PC-3 (cell line): ENCODE measurements around the gene PHLDA3. TPM values are rescaled to one million over a fixed set of nuclear protein-coding genes. Genes with fewer than 3 reads are reported as not detected.
"Not testable (repeated sequence)": the region's sequence is repeated elsewhere in the genome, so short reads cannot be mapped to it uniquely, and the experiment has no call there.

Source experiments
- ATAC-seq: fragments of 200-7000 bp; cut with Tn5 transposase; 2 replicates; pipeline ENCODE4 v1.9.1; 2020; ENCODE audit warnings: mild to moderate bottlenecking, moderate library complexity
- BruUV-seq: library from RNA; stranded (reverse); fragments of 400-500 nt; replicated peaks from 2 replicates; lab custom pipeline; 2021; lab: Mats Ljungman, UMichigan
- CTCF ChIA-PET: fragments of 300-600 bp; sonication (Branson Sonifier 250); formaldehyde crosslinking; loops from one replicate; lab custom pipeline; 2022; ENCODE audit warnings: antibody characterized with exemption; lab: Charles Lee
- POLR2A ChIA-PET: fragments of 300-600 bp; sonication (Branson Sonifier 250); formaldehyde crosslinking; loops from one replicate; lab custom pipeline; 2022; ENCODE audit warnings: antibody characterized with exemption; ENCODE audit not compliant: unreplicated experiment; lab: Charles Lee
- DNase-seq: peaks from one replicate; pipeline ENCODE4 v3.0.0-alpha.2; 2015
- H2AFZ ChIP-seq: fragments of 300-600 bp; sonication (generic); 2 replicates; pipeline ENCODE4 v1.6.0; 2016; ENCODE audit warnings: antibody characterized with exemption, low read length
- H3F3A ChIP-seq: fragments of 300-600 bp; sonication (generic); one replicate; pipeline ENCODE4 v1.6.0; 2017; ENCODE audit warnings: antibody characterized with exemption, low read length, control low read depth, mild to moderate bottlenecking; ENCODE audit not compliant: unreplicated experiment
- H3K27ac ChIP-seq: fragments of 300-600 bp; sonication (generic); 2 replicates; pipeline ENCODE4 v1.5.1; 2016; ENCODE audit warnings: mild to moderate bottlenecking, low read length
- H3K27me3 ChIP-seq: fragments of 300-600 bp; sonication (generic); 2 replicates; pipeline ENCODE4 v1.6.1; 2016; ENCODE audit warnings: low read length, mixed read lengths
- H3K36me3 ChIP-seq: fragments of 300-600 bp; sonication (generic); 2 replicates; pipeline ENCODE4 v1.6.1; 2016; ENCODE audit warnings: low read depth, mixed run types, low read length, mixed read lengths
- H3K4me1 ChIP-seq: fragments of 300-600 bp; sonication (generic); 2 replicates; pipeline ENCODE4 v1.5.1; 2016; ENCODE audit warnings: low read length; ENCODE audit not compliant: insufficient read depth
- H3K4me2 ChIP-seq: fragments of 300-600 bp; sonication (generic); 2 replicates; pipeline ENCODE4 v1.6.0; 2016; ENCODE audit warnings: low read length
- H3K4me3 ChIP-seq: fragments of 300-600 bp; sonication (generic); 2 replicates; pipeline ENCODE4 v1.5.1; 2016; ENCODE audit warnings: mild to moderate bottlenecking, low read length, mixed read lengths
- H3K79me2 ChIP-seq: fragments of 300-600 bp; sonication (generic); 2 replicates; pipeline ENCODE4 v1.6.1; 2017; ENCODE audit warnings: low read length, mixed read lengths
- H3K9ac ChIP-seq: fragments of 300-600 bp; sonication (generic); 2 replicates; pipeline ENCODE4 v1.6.0; 2016; ENCODE audit warnings: mild to moderate bottlenecking, low read length
- H3K9me2 ChIP-seq: fragments of 300-600 bp; sonication (generic); replicated peaks from 2 replicates; pipeline ENCODE4 v1.6.1; 2016; ENCODE audit warnings: mixed run types, low read length, mixed read lengths
- H3K9me3 ChIP-seq: fragments of 300-600 bp; sonication (generic); 2 replicates; pipeline ENCODE4 v1.6.1; 2016; ENCODE audit warnings: low read length, mixed read lengths
- H4K20me1 ChIP-seq: fragments of 300-600 bp; sonication (generic); 2 replicates; pipeline ENCODE4 v1.6.1; 2016; ENCODE audit warnings: low read length, mixed read lengths
- CTCF ChIP-seq: fragments of 300-600 bp; sonication (generic); conservative IDR thresholded peaks from 2 replicates; pipeline ENCODE4 v1.5.1; 2017; ENCODE audit warnings: antibody characterized with exemption, low read depth, mild to moderate bottlenecking, low read length
- EZH2 ChIP-seq: fragments of 300-600 bp; sonication (generic); IDR thresholded peaks from one replicate; pipeline ENCODE4 v1.6.1; 2017; ENCODE audit warnings: antibody characterized with exemption, mild to moderate bottlenecking, low read length; ENCODE audit not compliant: unreplicated experiment
- EZH2phosphoT487 ChIP-seq: fragments of 300-600 bp; sonication (generic); IDR thresholded peaks from 2 replicates; pipeline ENCODE4 v1.6.1; 2018; ENCODE audit warnings: mild to moderate bottlenecking, antibody characterized with exemption, low read length, borderline replicate concordance
- intact Hi-C: fragments of 100-400 bp; cut with micrococcal nuclease; formaldehyde crosslinking; loops from 2 replicates; pipeline ENCODE4 v1.9.0; 2023
- total RNA-seq: library from RNA; depleted of rRNA; stranded (reverse); fragments of >200 nt; gene quantifications from 2 replicates; pipeline ENCODE4 v1.2.3, GENCODE V29; 2014

PHLDA3 gene
- total RNA-seq, 1 experiment from 2014 or later: 216 TPM

- ATAC-seq: no peak
- peaks cover 10% of the 10 kb centered on the region; the same call in 1 of the 2 replicates for H3K79me2 ChIP-seq
- H3K9ac ChIP-seq: no peak overlapping the region
- H3F3A ChIP-seq: peaks cover 4% of the 10 kb centered on the region
- intact Hi-C loops: no loop called here
- no peaks in the 10 kb centered on the region for H3K27me3 ChIP-seq
- no peaks in the 10 kb centered on the region for H3K9me3 ChIP-seq
- no peak overlapping the region for H3K27ac ChIP-seq
- no peak overlapping the region for H3K4me2 ChIP-seq
- H3K4me1 ChIP-seq: peaks cover 19% of the 10 kb centered on the region
- no peaks in the 10 kb centered on the region for H4K20me1 ChIP-seq
- CTCF ChIA-PET: no interaction called here
- BruUV-seq: no TSS peak
- DNase-seq: no peak
- POLR2A ChIA-PET: no interaction called here
- H3K4me3 ChIP-seq: no peak overlapping the region
- no peak for TF ChIP-seq EZH2phosphoT487
- no peak overlapping the region for H2AFZ ChIP-seq
- no peaks in the 10 kb centered on the region for H3K9me2 ChIP-seq
- peaks cover 29% of the 10 kb centered on the region for H3K36me3 ChIP-seq
Measured at GRCh38 chr1:201493757-201494617, 25.0 kb upstream of the PHLDA3 start.

- POLR2A ChIA-PET, H3K9me3 ChIP-seq, H3K9ac ChIP-seq, H2AFZ ChIP-seq, H3K27me3 ChIP-seq, H3K4me3 ChIP-seq, ATAC-seq, DNase-seq, H3K9me2 ChIP-seq, H4K20me1 ChIP-seq, H3K4me2 ChIP-seq, H3K27ac ChIP-seq, BruUV-seq, H3K79me2 ChIP-seq, intact Hi-C loops, H3F3A ChIP-seq: not testable (repeated sequence)
- CTCF ChIA-PET: interaction anchor here (0.5 kb wide), 1 partner anchor 20 kb away, joined by 3 read pairs; no protein-coding TSS in a partner anchor
- H3K4me1 ChIP-seq: peaks cover 27% of the 10 kb centered on the region
- peaks cover 36% of the 10 kb centered on the region for H3K36me3 ChIP-seq
Measured at GRCh38 chr1:201493026-201493656, 24.2 kb upstream of the PHLDA3 start.

GRCh38 chr1:201491896-201492511 lies 23.0 kb upstream of the PHLDA3 start:
- TF ChIP-seq EZH2 (no peak), CTCF (no peak), EZH2phosphoT487 (no peak)
- Histone ChIP-seq H3K9ac (no peak overlapping the region), H4K20me1 (no peaks in the 10 kb centered on the region), H3K27me3 (no peaks in the 10 kb centered on the region), H3K79me2 (no peaks in the 10 kb centered on the region), H3K27ac (no peak overlapping the region), H3K9me3 (no peaks in the 10 kb centered on the region), H3K36me3 (peaks cover 47% of the 10 kb centered on the region), H3F3A (peaks cover 4% of the 10 kb centered on the region), H3K9me2 (no peaks in the 10 kb centered on the region), H2AFZ (no peak overlapping the region), H3K4me1 (peaks cover 27% of the 10 kb centered on the region), H3K4me3 (no peak overlapping the region), H3K4me2 (no peak overlapping the region)
- intact Hi-C loops: no loop called here
- BruUV-seq: no TSS peak
- ATAC-seq (no peak), DNase-seq (no peak)
- POLR2A ChIA-PET: no interaction called here
- CTCF ChIA-PET: no interaction called here
